GM21423 (cell line): ENCODE data around the gene DST.
"Not testable (repeated sequence)": the region's sequence is repeated elsewhere in the genome, so short reads cannot be mapped to it uniquely, and the experiment has no call there.

Experiments used
- ATAC-seq: cut with Tn5 transposase; IDR thresholded peaks from one replicate; pipeline ENCODE4 v1.9.1; 2021; ENCODE audit warnings: mild to moderate bottlenecking, moderate library complexity; ENCODE audit not compliant: unreplicated experiment

The DST gene

DNA sequence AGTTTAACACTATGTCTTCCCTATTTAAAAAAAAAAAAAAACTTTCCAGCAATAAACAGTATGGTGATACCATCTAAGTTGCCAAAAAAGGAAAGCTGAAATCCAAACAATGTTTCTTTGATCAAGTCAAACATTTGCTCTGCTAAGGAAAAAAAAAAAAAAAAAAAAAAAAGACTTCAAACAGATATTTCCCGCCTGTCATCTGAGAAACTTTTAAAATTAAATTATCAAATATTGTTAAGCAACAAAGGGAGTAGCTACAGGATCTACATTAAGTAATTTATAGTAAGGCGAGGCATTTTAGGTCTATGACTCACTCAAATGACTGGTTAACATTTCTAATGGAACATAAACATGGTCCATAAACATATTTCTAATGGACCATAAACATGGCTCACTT lies 121.2 kb downstream of the DST start:
- no peak for ATAC-seq

- ATAC-seq = no peak
These were observed 122.5 kb downstream of the DST start for GRCh38 chr6:56520218-56520617.

GRCh38 chr6:56518995-56519767 lies 123.5 kb downstream of the DST start:
- no peak for ATAC-seq

- no peak for ATAC-seq
These were observed 125.4 kb downstream of the DST start for GRCh38 chr6:56517155-56517745.

- ATAC-seq = peak; percentile 51
These were observed 126.7 kb downstream of the DST start for GRCh38 chr6:56516003-56516402.

DNA sequence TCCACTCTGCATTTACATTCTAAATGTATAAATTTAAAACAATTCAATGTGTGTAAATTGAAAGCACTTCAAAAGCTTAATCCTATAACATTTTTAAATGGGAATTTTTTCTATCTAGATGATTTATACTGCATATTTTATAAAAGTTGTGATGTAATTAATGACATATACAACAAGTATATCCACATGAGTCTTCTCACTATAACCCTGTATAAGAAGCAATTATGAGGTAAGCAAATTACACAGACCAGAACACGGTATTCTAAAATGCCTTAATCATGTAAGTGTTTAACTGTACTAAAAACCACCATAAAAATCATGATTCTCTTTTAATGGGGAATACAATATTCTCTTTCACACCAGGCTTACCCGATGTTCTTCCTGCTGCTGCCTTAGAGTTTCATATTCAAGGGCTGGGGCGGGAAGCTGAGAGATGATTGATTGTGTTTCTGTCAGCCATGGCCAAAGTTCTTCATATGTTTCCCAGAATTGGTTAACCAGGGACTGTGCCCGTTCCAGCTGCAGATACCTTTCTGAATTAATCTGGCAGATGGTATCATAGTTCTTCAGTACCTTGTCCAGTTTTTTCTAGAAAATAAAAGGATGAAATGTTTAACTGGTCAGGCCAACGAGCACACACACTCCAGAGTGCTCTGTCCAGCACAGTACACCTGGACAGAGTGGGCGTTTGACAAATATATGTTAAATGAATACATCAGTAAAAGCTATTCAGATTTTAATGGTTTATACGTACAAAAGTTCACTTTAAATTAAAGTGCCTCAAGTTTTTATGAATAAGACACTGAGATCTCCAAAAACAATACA lies 127.4 kb downstream of the DST start:
- no peak for ATAC-seq

DNA sequence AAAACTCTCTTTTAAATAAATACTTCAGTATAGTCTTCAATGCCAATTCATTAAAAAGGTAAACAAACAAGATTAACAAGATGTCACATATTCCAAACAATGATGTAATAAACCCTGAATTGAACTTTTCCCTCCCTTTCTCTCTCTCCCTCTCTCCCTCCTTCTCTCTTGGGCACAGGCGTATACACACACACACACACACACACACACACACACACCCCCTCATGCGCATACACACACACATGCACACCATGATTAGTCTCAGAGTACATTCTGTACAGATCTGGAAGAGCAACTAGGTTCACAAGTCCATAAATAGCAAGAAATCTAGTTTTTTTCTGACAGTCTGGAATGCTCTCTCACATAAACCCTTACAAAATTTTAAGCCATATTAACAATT lies 128.3 kb downstream of the DST start:
- no peak for ATAC-seq

- no peak for ATAC-seq
These were observed 129.1 kb downstream of the DST start for GRCh38 chr6:56513631-56514030.

- no peak for ATAC-seq
These were observed 131.1 kb downstream of the DST start for GRCh38 chr6:56511591-56511990.

- ATAC-seq = no peak
These were observed 131.6 kb downstream of the DST start for GRCh38 chr6:56510984-56511531.

DNA sequence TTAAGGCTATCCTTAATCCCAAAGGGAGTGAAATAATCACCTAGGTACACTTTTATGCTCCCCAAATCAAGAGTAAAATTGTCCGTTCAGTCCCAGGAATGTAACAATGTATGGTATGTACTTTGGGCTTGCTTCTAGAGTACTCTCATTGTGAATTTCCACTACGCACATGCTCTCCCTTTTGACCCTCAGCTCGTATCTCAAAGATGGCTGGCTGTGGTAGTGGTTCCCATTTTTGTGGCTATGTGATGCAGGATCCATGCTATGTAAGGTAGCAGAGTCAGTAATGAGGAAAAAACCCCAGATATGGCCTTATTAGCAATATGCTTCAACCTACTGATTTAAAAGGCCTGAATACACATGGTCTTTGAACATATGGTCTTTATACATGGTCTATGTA lies 133.7 kb downstream of the DST start:
- no peak for ATAC-seq

DNA sequence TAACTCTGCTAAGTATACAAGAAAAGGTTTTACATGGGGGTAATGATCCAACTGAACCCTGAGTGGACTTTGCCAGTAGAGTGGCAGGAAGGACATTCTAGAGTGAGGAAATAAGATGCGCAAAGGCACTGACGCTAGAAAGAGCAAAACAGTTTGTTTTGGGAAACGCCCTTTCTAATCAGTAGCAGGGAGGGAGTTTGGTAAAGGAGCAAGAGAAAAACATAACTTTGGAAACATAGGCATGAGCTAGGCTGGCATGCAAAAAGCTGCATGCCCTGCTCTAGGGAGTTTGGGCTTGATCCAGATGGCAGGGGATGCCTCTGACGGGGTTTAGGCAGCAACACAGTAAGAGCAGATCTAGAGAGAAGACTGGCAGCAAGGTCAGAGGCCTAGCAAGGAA lies 135.2 kb downstream of the DST start:
- no peak for ATAC-seq

DNA sequence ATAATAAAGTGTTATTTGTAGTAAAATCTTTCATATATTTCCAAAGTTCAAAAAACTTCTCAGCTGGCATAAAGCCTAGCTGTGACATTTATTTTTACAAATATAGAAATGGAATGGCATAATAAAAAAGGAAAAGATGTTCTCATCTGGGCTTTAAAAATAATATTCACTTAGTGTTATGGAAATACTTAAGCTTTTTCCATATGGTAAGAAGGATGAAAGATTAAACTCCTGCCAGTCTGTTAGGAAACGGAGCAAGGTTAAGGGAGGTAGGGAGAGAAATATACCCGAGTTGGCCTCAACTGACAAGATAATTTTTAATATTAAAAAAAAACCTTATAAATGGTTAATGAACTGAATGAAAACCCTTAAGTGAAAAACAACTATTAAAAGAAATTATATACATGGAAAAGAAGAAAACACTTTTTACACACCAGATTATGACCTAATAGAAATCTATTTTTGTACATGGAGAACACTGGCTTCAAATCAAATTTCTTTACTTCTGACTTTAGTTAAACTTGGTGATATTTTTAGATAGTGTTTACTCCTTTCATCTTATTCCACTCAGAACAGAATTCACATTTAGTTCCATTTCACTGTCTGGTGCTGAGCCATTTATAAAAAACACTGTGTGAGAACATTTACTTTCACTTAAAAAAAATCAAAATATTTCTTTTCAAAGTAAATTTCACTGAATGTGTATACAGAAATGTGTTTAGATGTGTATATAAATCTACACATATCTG lies 137.0 kb downstream of the DST start:
- ATAC-seq = no peak

GRCh38 chr6:56501993-56502392 lies 140.7 kb downstream of the DST start:
- ATAC-seq = no peak

DNA sequence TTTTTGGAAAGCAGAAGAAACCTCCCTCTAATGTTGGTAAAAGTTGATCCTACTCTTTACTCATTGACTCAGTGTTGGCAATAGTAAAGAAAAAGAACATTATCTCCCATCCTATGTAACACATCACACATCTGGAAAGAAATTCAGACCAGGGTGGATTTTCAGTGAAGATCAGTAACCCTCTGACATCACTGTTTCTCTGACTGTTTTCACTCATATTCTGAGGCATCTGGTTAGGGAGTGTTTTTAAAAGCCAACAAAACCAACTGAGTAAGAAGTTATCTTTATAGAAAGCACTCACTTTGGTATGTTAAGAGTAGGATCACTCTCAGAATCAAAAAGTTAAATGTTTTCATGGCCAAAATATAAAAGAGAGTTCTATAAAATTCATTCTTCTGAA lies 143.6 kb downstream of the DST start:
- no peak for ATAC-seq

GRCh38 chr6:56497691-56498090 lies 145.0 kb downstream of the DST start:
- no peak for ATAC-seq

DNA sequence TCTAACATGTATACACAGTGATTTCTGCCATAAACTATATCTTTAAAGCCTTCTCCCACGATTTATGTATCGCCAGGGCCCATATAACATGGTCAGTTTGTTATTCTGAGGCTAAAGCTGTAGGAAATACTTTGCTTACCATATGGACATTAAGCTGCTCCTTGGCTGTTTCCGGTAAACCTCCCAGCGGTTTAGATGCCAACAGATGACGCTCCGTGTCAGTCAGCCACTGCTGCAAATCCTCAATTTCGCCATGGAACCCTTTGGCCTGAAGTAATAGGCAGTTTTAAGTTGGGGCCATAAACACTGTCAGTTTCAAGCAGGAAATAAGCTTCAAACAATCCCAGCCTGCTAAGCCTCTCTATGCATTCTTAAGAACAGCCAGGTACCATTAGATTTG lies 145.4 kb downstream of the DST start:
- no peak for ATAC-seq

DNA sequence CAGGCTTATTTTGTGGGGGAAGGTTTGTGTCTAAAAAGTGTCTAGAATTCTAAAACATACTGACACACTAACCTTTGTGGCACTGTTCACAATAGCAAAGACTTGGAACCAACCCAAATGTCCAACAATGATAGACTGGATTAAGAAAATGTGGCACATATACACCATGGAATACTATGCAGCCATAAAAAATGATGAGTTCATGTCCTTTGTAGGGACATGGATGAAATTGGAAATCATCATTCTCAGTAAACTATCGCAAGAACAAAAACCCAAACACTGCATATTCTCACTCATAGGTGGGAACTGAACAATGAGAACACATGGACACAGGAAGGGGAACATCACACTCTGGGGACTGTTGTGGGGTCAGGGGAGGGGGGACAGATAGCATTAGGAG lies 146.0 kb downstream of the DST start:
- ATAC-seq = not testable (repeated sequence)

- no peak for ATAC-seq
These were observed 147.0 kb downstream of the DST start for GRCh38 chr6:56495654-56496053.

DNA sequence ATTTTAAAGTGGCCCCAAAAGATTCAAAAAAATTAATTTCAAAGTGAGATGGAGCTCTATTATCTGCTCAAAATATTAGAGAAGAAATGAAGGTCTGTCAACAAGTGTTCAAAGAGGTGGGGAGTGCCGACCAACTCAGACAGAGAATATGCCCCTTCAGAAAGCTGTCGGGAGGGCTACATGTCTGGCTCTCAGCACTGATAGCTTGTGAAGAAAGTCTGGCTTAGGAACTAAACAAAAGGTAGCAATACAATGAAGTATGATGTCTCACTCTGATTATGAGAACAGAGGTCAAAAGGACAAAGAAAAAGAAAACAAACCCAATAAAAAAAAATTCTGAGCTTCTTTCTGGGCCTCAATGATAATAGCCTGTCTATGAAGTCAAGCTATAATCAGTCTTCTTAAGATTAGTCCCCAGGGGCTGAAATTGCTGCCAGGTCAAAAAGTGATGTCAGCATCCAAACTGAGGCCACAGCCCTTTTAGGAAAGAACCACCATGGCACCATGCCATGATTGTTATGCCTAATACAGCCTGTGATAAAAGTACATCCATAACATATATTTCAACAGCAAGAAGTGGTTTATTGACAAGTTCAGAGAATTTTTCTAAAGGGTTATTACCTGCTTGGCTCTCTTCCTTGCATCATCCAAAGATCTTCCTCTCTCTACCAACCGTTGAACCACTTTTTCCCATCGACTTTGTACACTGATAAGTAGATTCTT lies 150.9 kb downstream of the DST start:
- ATAC-seq = no peak
